Bone marrow (tissue), 2 donors: ENCODE data around the gene PHLPP1.
"Not testable (repeated sequence)": the region's sequence is repeated elsewhere in the genome, so short reads cannot be mapped to it uniquely, and the experiment has no call there.

Source experiments
- DNase-seq, 2 donors: peaks; one replicate each; lab custom pipeline; 2025; lab: John Stamatoyannopoulos, UW

Gene PHLPP1

DNA sequence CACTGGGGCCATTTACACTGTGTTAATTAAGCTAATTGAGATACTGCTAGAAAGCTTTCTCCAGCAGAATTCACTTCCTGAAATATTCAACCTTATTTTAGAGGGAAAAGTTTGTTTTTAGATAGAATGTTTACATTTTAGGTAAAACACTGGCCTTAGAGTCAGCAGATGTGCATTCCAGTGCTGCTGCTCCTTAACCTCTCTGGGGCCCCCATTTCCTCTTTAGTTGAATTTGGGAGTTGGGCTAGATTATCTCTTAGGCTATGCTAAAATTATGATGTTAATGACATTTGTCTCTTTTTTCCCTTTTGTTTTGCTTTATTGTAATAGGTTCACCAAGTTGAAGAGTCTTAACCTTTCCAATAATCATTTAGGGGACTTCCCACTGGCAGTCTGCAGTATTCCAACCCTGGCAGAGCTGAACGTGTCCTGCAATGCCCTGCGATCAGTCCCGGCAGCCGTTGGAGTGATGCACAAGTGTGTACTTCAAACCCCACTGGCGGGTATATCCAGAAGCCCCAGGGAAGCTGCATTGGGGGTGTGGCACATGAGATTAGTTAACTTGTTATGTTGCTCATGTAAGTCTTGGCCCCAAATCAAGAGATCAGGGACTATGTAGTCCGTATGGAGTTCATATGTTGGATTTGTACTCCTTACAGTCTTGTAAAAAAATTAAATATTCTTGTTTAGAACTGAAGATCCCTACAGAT, 179.5 kb downstream of the PHLPP1 start:
- no peak for DNase-seq

DNA sequence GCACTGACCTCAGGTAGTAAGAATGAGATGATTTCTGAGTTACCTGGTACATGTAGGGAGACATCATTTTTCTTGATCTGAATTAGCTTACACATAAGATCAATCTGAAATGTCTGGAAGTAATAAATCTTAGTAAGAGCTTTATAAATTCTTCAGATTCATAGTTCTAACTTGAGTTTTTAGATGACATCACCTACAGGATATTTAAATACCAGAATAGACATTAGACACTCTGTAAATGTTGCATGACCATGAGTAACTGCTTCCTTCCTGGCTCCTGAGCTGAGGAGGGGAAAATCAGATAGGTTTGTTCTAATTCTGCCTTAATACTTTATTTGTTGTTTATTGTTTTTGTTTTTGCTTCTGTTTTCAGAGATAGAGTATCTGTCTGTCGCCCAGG, 181.8 kb downstream of the PHLPP1 start:
- DNase-seq = peak in 1 of 2 donors; percentile 45

DNA sequence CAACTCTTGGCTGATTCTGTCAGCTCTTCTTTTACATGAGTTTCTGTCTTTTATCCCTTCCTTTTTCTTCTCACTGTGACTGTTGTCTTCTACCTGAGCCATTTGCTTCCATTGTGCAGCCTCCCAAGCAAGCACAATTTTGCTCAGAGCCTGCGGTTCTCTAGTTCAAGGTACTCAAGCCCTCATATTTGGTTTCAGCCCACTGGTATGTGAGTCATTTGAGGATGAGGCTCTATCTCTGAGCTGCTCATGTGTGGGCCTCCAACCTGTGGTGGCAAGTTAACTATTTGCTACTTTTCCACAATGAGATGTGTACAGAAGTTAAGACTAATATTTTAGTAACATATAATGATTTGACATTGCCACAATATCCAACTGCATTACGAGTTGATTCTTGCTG, 183.0 kb downstream of the PHLPP1 start:
- DNase-seq = no peak

DNA sequence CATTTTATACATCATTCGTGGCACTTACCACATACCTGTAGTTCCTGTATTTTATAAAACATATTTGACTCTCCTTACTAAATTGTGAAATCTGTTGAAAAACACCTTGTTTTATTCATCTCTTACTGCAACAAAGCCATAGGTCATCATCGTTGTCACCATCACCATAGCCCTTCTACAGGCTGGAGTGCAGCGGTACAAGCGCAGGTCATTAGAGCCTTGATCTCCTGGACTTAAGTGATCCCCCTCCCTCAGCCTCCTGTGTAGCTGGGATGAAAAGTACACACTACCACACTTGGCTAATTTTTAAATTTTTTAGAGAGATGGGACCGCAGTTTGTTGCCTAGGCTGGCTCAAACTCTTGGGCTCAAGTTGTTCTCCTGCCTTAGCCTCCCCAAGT, 184.2 kb downstream of the PHLPP1 start:
- DNase-seq = no peak

DNA sequence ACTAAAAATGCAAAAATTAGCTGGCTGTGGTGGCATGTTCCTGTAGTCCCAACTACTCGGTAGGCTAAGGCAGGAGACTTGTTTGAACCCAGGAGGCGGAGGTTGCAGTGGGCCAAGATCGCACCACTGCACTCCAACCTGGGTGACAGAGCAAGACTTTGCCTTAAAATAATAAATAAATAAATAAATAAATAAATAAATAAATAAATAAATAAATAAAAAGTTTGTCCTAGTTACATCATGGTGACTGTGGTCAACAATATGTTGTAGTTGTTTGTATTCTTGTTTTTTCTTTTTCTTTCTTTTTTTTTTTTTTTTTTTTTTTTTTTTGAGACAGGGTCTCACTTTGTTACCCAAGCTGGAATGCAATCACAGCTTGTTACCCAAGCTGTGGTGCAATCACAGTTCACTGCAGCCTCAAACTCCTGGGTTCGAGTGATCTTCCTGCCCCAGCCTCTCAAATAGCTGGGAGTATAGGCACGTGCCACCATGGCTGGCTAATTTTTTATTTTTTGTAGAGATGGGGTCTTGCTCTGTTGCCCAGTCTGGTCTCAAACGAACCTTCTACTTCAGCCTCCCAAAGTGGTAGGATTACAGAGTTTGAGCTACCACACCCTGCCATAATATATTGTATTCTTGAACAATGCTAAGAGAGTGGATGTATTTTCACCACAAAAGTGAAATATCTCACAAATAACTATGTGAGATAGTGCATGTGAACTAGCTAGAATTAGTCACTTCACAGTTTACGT, 185.0 kb downstream of the PHLPP1 start:
- no peak for DNase-seq

DNA sequence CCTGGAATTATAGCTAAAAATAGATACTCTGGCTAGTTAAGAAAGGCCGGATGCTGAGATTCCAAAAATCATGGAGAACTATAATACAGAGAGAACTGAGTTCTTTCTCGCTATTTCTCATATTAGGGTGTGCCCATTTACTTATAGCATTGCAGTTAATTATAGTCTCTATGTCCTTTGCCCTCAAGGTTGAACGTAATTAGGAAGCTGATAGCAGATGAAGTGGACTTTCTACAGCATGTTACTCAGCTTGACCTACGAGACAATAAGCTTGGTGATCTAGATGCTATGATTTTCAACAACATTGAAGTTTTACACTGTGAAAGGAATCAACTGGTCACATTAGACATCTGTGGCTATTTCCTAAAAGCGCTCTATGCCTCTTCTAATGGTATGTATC, 187.4 kb downstream of the PHLPP1 start:
- no peak for DNase-seq

DNA sequence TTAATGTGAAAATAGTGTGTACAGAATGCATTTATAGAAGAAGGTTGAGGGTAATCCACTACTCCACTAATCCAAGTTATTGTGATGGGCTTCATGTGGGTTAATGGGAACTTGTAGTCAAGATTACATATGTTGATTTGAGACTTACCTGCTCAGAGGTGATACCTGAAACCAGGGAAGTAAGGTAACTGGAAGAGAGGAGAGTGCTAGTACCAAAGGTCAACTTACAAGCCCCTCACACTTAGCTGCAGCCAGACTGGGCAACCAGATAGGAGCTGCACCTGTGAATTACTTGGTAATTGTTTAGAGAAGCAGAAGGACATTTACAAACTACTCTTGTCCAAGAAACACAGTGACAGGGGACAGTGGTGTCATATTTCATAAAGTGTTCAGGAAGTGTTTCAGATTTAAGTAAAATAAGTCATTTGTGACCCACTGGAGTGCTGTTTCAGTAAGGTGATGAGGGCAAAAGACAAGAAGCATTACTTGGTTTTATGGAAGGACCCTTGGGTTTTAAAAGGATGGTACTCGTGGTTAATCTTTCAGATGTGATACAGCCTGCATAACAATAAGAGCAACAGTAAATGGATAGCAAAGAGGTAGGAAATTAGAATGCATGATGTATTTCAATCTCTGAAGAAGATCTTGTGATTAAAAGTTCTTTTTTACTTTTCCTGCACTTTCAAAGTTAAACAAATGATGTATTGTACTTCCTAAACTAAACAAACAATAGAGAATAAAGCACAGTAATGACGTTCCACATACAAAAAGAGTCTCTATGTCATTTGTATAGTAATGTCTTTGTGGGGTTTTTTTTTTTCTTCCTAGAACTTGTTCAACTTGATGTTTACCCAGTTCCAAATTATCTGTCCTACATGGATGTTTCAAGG, 189.3 kb downstream of the PHLPP1 start:
- no peak for DNase-seq

DNA sequence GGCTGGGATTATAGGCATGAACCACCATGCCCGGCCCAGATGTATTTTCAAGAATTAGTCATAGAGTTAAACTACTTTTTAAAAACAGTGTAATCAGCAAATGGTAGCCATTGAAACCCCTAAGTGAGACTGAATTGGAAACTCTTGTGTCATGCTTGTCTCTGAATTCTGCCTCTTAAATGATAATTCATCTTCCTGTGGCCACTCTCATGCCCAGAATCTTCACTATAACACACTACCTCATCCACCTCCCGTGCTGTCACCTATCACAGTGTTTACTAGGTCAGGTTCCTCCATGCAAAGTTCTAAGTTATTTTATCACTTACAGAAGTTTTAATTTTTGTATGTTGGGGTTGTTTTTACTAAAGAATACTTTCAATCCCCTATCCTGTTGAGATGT, 197.5 kb downstream of the PHLPP1 start:
- DNase-seq = no peak

DNA sequence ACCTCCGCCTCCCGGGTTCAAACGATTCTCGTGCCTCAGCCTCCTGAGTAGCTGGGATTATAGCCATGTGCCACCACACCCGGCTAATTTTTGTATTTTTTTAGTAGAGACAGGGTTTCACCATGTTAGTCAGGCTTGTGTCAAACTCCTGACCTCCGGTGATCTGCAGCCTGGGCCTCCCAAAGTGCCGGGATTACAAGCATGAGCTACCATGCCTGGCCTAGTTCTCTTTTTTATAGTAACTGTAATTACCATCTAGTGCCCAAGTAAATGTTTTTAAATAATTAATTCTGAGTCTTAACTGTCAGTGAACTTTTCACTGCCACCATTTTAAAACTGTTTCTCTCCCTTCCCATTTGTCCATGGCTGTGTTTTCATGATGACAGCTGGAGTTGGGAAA, 198.5 kb downstream of the PHLPP1 start:
- not testable (repeated sequence) for DNase-seq

DNA sequence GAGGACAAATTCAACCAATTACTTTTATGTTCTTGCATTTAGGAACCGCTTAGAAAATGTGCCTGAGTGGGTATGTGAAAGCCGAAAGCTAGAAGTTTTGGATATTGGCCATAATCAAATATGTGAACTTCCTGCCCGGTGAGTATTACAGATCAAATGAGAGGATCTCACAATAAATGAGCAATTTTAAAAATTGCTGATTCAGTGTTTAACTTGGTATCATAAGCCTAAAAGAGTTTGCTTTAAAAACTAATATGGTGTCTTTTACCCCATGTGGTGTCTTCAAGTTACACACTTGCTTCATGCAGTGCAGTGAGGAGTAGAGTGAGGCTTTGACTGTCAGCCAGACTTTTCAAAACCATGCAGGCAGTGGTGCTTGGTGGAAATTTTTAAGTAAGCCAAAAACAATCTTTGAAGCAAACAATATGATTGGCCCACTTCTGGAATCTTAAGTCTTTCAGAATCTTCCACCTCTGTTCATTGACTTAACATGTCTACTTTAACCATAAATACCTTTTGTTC, 199.6 kb downstream of the PHLPP1 start:
- DNase-seq = no peak

DNA sequence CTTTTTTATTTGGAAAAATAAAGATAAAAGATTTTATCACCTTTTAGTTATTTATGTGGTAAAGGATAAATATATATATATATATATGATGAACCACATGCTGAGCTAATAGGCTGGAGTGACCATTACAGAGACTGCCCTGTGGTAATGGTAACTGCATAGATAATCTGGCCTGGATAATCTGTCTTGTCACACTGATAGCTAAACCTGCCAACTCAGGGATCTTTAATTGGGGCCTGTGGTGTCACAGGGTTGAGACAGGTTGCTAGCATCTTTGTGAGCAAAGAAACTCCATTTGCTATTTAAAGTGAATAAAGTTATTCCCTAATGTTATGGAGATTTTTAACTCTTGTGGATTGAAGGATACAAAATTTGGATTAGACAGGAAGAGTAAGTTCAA, 203.0 kb downstream of the PHLPP1 start:
- DNase-seq = no peak

DNA sequence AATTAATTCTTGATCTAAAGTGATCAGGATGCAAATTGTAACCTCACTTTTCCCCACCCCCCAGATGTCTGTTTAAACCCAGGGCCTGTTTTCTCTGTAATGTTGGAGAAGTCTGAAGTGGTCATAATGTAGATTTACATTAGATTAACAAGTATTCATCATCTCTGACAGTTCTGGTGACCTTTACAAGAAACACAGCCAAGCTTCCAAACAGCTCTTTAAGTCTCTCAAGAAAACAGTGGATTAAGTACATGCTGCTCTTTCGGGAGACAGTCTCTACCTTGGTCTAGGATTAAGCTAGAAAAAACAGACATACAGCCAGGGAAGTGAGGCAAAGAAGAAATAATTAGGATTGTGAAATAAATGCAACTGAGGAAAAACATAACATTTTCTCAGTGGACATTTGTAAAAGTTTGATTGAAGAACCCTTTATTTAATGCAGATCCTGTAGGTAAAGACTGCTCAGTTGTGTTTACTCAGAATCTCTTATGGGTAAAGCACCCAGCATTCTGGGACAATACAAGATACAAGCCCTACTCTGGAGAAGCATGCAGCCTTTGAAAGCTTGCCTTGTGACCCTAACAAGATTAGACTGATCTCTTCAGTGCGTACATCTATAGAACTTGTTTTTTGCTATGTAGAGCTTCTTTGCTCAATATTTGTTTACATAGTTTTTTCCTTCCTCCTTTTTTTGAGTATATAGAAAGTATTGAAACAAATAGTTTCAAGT, 203.9 kb downstream of the PHLPP1 start:
- DNase-seq = no peak

DNA sequence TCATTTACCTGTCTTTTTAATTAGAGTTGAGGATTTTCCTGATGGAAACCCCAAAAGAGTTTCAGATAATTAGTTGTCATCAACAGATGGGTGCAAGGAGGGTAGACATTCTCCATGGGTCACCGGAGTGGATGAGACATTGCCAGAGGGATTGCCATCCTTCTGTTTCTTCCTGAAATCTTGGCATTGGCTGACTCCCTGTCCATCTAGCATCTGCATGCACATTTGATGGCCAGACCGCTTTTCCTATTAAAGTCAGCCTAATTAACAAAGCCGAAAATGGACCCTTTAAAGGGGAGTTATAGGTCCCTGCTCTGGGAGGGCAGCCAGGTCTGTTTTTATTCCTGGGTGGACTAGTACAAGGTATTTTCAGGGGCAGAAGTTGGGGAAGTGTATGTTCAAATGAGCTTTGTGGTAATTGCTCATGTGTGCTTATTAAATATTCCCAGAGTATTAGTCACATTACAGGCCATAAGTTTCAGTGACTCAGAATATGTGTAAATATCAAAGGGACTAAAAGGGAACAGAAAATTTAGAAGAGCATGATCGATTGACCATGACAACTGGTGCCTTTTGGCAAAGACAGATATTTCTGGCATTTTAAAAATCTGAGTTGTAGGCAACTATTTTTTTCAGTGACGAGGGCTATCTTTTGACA, 209.8 kb downstream of the PHLPP1 start:
- DNase-seq = no peak

DNA sequence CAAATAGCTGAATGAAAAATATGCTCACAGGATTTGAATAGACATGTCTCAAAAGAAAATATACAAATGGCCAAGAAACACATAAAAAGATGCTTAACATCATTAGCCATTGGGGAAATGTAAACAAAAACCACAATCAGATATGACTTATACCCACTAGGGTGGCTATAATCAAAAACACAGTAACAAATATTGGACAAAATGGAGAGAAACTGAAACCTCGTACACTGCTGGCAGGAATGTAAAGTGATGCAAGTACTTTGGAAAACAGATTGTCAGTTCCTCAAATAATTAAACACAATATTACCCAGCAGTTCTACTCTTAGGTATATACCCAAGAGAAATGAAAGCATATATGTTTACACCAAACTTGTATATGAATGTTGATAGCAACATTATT, 213.0 kb downstream of the PHLPP1 start:
- peak in 1 of 2 donors; percentile 58 for DNase-seq

DNA sequence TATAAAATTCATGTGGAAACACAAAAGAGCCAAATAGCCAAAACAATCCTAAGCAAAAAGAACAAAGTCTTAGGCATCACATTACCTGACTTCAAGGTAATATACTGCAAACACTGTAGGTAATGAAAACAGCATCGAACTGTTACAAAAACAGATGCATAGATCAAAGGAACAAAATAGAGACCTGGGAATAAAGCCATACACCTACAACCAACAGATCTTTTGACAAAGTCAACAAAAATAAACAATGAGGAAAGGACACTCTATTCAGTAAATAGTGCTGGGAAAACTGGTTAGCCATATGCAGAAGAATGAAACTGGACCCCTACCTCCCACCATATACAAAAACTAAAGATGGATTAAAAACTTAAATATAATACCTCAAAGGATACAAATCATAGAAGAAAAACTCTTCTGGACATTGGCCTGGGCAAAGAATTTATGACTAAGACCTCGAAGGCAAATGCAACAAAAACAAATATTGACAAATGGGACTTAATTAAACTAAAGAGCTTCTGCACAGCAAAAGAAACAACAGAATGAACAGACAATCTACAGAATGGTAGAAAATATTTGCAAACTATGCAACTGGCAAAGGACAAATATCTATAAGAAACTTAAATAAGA, 218.0 kb downstream of the PHLPP1 start:
- DNase-seq = no peak

DNA sequence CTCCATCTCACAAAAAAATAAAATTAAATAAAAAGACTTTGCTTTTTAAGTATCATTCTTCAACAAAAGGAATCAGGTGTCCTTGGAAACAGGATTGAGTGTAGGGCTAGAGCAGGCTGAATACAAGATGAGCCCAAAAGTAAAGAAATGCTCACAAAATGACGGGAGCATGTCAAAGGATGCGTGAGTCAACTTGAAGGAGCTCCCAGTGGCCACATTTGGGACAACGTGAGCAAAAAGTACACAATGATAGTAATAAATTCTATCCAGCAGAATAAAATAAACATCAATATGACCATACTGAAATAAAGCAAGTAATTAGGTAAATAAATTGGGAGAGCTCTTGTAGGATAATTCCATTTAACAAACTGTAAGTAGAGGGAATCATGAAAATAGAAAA, 220.7 kb downstream of the PHLPP1 start:
- no peak for DNase-seq

DNA sequence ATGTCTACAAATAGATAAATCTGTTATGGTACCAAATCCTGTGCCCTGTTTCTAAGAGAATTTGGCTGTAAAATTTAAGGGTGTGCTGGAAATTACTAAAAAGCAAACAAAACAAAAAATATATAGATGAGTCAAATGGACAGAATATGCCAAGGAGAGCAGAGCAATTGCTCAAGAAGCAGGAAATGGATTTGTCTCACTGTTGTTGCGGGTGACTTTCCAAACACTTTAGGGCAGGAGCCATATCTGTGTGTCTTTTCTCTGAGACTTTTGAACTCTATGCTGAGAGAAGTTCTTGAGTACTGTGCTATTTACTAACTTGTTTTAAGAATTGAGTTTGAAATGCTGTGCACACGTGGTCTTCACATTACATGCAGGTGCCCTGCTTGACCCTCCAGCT, 221.7 kb downstream of the PHLPP1 start:
- DNase-seq = peak in 1 of 2 donors; percentile 30

DNA sequence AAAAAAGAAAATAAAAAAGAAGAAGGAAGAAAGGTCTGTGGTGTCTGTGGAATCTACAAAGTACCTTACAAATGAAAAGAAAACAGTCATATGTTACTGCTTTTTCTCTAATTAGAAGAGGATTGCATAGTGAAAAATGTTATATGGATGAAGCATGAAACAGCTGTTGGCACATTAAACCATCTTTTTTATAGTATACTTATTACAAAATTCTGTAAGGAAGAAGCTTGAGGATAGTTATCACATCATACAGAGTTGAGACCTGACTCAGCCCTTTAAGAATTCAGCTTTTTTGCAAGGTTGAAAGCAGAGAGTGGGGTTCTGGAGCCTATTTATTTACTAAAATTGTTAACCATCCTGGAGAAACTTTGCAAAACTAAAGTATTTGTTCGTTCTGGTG, 222.7 kb downstream of the PHLPP1 start:
- no peak for DNase-seq

DNA sequence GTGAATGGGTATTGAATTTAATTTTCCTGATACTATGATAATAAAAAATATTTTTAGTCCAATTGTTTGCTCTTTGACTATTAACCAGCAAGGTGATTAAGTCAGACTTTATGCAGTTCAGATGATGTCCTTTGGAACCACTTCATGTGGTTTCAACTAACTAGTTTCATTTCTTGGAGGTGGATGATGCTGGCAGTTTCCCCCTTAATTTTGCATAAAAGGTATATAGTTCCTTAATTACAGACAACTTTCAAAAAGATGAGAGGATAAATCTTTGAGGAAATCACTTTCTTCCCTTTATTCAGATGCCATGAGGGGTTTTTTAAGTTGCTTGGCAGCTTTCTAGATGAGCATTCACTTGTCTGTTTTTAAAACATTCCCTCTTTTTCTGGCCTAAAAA, 223.1 kb downstream of the PHLPP1 start:
- DNase-seq = peak in 1 of 2 donors; percentile 31

DNA sequence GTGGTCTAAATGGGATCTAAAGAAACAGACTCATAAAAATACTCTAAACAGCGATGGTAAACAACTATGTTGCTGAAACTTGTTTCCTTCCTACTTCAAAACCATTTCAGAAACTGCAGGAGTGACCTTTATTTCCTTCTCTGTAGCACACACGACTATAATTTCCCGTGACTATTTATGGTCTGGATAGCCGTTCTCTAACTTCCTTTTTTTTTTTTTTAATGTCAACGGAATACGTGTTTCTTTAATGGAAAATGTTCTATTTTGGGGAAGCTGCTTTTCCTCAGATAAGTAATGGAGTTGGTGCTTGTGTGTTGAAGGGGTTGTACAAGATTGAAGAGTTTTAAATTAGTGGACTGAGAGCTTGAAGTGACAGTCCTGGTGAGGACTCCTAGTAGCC, 224.1 kb downstream of the PHLPP1 start:
- peak in 1 of 2 donors; percentile 82 for DNase-seq

DNA sequence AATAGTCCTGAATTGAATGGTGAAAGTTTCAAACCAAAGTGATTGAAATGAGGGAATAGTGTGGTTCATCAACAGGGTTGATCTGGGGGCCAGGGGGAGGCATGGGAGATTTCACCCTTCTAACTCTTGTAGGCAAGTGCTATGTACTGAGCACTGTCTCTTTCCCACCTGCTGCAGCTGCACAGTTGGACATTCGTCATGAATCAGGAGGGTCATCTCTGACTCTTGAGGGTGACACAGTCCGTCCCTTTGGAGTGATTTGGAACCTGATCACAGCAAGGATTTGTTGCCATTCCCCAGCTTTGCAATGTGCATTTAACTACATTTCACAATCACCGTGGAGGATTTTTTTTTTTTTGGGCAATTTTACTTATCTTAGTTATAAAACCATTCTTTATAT, 224.6 kb downstream of the PHLPP1 start:
- no peak for DNase-seq
